ENCODE data around the gene ATP23. TPM values are rescaled to one million over a fixed set of nuclear protein-coding genes. Genes with fewer than 3 reads are reported as not detected.

Gene ATP23
- total RNA-seq, 1 donor from 2014 or later: 8.4 TPM

- H3K4me3 ChIP-seq (ENCODE audit: low read depth, low read length): no peak overlapping the region
- no peak for TF ChIP-seq CTCF (conservative IDR thresholded peaks at IDR 0.05; ENCODE audit: low read depth, low read length)
- no peak for DNase-seq (ENCODE audit: low read depth)
These were observed 36.9 kb upstream of the ATP23 start for GRCh38 chr12:57904426-57904825.

DNA sequence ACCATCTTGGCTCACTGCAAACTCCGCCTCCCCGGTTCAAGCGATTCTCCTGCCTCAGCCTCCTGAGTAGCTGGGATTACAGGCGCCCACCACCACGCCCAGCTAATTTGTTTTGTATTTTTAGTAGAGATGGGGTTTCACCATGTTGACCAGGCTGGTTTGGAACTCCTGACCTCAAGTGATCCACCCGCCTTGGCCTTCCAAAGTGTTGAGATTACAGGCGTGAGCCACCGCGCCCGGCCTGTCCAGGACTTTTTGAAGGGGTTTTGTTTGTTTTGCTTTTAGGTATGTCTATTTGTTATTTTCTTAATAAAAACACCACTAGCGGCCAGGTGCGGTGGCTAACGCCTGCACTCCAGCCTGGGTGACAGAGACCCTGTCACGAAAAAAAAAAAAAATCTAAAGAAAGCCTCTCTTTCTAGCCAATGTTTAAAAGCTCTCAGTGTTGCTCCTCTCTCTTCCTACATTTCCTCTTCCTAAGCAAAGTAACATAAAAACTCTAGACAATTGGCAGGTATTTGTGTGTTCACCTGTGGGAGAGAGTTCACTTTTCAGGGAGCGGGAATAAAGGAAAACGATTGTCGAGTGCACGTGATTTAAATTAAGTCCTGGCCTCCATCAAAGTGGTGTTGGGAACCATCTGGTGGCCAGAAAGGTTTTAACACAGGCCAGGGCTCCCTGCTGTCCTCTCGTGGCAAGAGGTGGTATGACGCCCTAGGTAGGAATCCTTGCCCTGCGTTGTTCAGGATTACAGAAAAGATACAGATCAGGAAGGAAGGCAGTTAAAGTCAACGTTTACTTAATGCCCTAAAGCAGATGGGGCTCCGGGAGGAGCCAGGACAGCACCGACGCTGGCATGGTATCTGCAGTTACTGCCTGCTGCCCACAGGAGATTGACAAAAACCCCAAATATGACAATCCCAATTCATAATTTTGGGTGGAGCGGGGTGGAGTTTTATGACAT, 36.2 kb upstream of the ATP23 start:
- H3K4me3 ChIP-seq (ENCODE audit: low read depth, low read length): no peak overlapping the region
- DNase-seq (ENCODE audit: low read depth): no peak
- peak; percentile 100 for TF ChIP-seq CTCF (conservative IDR thresholded peaks at IDR 0.05; ENCODE audit: low read depth, low read length)

- no peak for TF ChIP-seq CTCF (conservative IDR thresholded peaks at IDR 0.05; ENCODE audit: low read depth, low read length)
- no peak for DNase-seq (ENCODE audit: low read depth)
- H3K4me3 ChIP-seq (ENCODE audit: low read depth, low read length): no peak overlapping the region
These were observed 35.4 kb upstream of the ATP23 start for GRCh38 chr12:57905812-57906475.

DNA sequence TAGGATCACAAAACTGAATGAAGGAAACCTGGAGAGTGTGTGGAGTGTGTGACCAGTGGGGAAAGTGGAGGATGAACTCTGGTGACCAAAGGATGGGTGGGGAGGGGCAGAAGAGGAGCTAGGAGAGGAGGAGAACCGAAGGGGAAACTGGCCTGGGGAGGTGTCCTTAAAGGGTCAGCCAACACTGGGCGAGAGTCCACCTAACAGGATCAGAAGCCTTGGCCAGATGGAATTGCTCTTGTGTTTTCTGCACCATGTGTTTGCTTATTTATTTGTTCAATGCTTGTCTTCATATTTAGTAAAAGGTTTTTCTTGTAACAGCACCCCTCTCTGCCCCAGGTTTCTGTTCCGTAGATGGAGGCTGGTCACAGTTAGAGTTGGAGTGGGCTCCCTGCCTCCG, 34.5 kb upstream of the ATP23 start:
- no peak for TF ChIP-seq CTCF (conservative IDR thresholded peaks at IDR 0.05; ENCODE audit: low read depth, low read length)
- H3K4me3 ChIP-seq (ENCODE audit: low read depth, low read length): no peak overlapping the region

DNA sequence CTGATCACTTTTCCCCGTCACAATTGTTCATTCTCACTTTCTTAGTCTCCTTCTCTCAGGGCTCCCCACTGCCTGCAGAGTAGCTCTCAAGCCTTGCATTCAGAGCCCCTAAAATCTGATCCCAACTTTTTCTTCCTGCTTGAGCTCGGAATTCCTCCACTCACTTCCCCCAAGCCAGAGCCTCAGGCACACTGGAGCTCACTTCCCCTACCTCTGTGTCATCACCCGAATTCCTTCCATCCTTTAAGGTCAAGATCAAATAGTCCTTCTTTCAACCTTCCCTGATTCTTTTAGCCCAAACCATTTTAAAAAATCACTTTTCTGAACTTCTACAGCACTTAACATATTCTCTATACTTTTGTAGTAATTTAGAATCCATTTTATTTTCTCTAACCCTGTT, 34.1 kb upstream of the ATP23 start:
- no peak for TF ChIP-seq CTCF (conservative IDR thresholded peaks at IDR 0.05; ENCODE audit: low read depth, low read length)
- H3K4me3 ChIP-seq (ENCODE audit: low read depth, low read length): no peak overlapping the region
- DNase-seq (ENCODE audit: low read depth): no peak

More for the DNA sequence above, 34.5 kb upstream of the ATP23 start:
- DNase-seq (ENCODE audit: low read depth): no peak

- TF ChIP-seq CTCF (conservative IDR thresholded peaks at IDR 0.05; ENCODE audit: low read depth, low read length): no peak
- DNase-seq (ENCODE audit: low read depth): no peak
- H3K4me3 ChIP-seq (ENCODE audit: low read depth, low read length): no peak overlapping the region
These were observed 32.9 kb upstream of the ATP23 start for GRCh38 chr12:57908511-57908910.
